Stimulated activated naive CD8-positive, alpha-beta T cell treated with anti-CD3 and anti-CD28 coated beads, Interleukin-15, Interleukin-2, amounts not matched to agents 100 U/mL and 50 U/mL, for 24 hours (primary cell): ENCODE data around the gene GOLGA6A.
"Not testable (repeated sequence)": the region's sequence is repeated elsewhere in the genome, so short reads cannot be mapped to it uniquely, and the experiment has no call there.

Source experiments
- ATAC-seq: fragments of 150-1000 bp; cut with Tn5 transposase; one replicate; pipeline ENCODE4 v1.10.0; 2021
- DNase-seq: peaks from one replicate; pipeline ENCODE4 v3.0.0; 2021

GOLGA6A gene

DNA sequence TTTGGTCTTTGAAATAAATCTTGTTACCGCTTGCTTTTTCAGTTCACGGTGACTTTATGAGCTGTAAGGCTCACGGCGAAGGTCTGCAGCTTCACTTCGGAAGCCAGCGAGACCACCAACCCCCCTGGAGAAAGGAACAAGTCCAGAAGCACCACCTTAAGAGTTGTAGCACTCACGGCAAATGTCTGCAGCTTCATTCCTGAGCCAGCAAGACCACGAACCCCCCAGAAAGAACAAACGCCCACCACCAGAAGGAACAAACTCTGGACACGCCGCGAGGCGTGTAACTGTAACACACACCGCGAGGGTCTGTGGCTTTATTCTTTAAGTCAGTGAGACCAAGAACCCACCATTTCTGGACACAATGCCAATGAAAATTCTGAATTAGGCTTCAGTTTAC lies 28.8 kb downstream of the GOLGA6A start:
- ATAC-seq: no peak
- no peak for DNase-seq

DNA sequence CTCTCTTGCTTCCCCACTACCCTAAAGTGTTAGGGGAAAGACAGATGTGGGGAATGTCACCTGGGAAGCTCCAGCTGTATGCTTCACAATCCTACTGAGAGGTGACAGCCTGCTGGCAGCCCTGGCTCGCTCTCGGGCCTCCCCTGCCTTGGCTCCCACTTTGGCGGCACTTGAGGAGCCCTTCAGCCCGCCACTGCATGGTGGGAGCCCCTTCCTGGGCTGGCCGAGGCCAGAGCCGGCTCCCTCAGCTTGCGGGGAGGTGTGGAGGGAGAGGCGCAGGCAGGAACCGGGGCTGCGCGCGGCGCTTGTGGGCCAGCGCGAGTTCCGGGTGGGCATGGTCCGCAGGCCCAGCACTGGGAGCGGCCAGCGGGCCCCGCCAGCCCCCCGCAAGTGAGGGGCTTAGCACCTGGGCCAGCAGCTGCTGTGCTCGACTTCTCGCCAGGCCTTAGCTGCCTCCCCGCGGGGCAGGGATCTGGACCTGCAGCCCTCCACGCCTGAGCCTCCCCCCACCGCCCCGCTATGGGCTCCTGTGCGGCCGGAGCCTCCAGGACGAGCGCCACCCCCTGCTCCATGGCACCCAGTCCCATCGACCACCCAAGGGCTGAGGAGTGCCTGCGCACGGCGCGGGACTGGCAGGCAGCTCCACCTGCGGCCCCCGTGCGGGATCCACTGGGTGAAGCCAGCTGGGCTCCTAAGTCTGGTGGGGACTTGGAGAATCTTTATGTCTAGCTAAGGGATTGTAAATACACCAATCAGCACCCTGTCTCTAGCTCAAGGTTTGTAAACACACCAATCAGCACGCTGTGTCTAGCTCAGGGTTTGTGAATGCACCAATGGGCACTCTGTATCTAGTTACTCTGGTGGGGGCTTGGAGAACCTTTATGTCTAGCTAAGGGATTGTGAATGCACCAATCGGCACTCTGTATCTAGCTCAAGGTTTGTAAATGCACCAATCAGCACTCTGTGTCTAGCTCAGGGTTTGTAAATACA lies 29.8 kb downstream of the GOLGA6A start:
- DNase-seq, ATAC-seq: not testable (repeated sequence)

DNA sequence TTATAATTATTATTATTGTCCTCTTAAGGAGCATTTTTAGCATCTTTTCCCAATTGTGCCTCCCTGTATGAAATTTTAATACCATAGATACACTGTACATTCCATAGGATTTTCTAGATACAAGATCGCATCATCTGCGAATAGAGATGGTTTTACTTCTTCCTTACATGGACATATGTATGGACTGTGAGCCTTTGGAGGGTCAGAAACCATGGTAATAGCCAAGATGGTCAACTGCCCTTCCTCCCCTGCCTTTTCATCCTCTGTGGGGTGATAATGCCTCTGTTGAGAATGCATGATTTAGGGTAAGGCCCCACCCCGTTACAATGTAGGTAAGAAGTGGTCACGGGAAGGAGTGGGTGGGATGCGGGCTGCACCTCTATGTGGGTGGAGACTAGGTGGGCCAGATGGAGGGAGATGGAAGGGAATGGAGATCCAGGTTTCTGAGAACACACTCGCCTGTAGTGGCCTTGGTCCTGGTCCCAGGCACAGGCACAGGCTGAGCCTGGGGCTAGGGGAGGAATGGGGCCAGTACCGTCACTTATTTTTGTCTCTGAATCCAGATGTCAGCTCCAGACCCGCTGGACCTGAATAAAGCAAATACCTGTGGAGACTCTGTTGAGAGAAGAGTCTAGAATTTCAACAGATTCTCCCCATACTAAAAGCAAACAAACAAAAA lies 31.7 kb downstream of the GOLGA6A start:
- no peak for DNase-seq
- no peak for ATAC-seq

DNA sequence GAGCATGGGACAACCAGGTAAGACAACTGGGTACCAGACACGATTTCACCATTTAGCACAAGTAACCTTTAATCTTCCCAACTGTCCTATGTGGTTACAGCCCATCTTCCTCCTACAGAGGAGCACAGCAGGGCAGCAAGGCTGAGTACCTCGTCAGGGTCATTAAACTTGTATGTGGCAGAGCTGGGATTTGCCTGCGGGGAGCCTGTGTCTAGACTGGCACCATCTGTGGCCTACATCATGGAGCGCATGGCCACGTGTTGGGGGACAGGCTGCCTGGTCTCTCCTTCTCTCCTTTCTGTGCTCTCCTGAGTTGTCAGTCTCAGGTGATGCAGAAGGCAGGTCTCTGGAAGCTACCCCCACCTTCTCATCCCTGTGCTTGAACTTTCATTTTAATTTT lies 32.2 kb downstream of the GOLGA6A start:
- no peak for ATAC-seq
- no peak for DNase-seq

DNA sequence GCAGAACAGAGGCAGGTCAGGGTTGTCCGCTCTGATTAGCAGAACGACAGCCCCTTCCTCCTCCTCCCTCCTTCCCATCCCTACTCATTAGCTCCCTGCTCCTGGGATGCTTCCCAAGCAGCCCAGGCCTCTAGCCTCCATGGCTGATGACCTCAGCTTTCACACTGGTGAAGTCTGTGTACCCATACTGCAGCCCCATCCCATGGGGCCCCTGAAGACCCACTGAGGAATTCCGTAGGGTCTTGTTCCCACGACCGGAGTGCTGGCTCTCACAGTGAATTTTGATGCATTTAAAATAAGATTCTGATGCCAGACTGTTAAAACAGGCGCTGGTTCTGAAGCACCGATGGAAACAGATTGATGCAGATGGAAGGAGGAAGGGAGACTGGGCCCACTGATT lies 36.1 kb downstream of the GOLGA6A start:
- DNase-seq (no peak), ATAC-seq (no peak)

DNA sequence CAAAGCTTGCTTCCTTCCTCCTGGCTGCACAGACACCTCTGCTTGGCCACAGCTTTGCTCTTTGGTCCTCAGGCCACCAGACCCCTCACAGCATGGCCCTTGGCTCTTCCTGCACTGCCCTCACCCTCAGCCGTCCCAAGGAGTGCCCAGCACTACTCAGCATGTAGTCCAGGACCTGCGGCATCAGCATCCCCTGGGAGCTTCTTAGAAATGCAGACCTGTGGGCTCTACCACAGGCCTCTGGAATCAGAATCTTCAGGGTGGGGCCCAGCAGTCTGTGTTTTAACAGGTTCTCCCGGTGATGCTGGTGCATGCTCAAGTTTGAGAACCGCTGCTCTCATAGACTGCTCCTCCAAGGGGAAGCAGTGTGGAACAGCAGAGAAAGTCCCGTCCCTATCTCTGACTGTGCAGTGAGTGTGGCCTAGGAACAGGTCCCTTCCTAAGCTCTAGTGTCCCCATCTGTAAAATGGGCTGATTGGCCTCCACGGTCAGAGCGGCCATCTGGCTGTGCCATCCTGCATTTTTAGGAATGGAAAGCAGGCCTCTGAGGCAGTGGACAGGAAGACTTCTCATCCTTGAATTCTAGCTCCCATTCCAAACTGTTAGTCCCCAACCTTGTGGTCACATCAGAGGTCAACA lies 36.6 kb downstream of the GOLGA6A start:
- DNase-seq: no peak
- no peak for ATAC-seq

DNA sequence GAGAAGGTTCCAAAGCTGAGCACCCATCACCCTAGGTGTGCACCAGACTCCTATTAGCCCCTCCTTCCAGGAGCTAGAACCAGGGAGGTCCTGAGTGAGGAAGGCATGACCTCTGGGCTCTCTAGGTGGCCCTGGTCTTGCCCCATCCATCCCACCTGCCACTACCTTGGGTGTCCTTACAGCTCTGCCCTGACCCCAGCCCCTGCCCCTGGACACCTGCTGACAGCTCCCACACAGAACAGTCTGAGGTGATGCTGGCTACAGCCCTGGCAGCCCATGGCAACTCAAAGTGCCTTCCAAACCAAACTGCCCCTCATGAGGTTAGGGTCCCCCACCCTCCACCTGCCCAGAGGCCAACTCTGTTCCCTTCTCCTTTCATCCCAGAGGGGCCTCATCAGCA lies 37.2 kb downstream of the GOLGA6A start:
- no peak for ATAC-seq
- no peak for DNase-seq

DNA sequence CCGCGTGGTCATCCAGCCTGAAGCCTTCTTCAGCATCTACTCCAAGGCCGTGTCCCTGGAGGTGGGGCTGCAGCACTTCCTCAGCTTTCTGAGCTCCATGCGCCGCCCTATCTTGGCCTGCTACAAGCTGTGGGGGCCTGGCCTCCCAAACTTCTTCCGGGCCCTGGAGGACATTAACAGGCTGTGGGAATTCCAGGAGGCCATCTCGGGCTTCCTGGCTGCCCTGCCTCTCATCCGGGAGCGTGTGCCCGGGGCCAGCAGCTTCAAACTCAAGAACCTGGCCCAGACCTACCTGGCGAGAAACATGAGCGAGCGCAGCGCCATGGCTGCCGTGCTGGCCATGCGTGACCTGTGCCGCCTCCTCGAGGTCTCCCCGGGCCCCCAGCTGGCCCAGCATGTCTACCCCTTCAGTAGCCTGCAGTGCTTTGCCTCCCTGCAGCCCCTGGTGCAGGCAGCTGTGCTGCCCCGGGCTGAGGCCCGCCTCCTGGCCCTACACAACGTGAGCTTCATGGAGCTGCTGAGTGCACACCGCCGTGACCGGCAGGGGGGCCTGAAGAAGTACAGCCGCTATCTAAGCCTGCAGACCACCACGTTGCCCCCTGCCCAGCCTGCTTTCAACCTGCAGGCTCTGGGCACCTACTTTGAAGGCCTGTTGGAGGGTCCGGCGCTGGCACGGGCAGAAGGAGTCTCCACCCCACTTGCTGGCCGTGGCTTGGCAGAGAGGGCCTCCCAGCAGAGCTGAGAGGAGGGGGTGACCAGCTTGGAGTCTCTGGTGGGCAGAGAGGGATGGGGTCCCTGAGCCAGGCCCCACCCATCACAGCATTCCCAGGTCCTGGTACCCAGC lies 37.9 kb downstream of the GOLGA6A start:
- ATAC-seq: no peak
- no peak for DNase-seq

DNA sequence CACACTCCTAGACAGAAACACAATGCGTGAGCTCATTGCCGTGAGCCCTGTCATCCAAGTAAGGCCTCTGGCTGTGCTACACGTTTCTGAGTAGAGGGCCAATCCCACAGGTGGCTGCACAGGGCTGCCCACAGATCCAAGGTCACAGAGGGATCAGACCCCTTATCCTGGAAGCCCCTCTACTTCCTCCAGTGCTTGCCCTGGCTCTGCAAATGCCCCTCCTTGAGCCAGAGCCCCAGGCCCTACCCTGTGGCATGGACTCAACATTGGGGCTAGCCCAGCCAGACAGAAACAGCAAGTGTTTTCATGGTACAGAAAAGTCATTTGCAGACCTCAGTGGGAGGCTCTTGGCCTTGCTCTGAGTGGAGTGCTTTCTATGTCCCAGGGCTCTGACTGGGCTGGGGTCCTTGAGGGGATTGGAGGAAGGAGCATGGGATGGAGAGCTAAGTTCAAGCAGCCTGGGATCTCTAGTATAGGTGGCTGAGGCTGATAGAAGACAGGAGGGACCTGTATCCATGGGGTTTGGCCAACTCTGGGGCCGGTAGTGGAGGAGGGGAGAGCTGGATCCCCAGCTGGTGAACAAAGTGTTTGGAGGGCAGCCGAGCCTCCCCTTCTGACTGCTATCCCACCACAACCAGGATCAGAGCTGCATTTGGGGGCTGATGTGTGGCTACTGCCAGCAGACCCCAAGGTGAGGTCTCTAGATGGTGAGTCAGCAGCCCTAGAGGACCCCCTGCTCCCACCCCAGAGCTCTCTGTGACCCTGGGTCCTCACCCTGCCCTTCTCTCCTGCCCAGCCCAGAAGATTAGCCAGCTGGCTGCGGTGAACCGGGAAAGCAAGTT lies 38.7 kb downstream of the GOLGA6A start:
- no peak for DNase-seq
- no peak for ATAC-seq

DNA sequence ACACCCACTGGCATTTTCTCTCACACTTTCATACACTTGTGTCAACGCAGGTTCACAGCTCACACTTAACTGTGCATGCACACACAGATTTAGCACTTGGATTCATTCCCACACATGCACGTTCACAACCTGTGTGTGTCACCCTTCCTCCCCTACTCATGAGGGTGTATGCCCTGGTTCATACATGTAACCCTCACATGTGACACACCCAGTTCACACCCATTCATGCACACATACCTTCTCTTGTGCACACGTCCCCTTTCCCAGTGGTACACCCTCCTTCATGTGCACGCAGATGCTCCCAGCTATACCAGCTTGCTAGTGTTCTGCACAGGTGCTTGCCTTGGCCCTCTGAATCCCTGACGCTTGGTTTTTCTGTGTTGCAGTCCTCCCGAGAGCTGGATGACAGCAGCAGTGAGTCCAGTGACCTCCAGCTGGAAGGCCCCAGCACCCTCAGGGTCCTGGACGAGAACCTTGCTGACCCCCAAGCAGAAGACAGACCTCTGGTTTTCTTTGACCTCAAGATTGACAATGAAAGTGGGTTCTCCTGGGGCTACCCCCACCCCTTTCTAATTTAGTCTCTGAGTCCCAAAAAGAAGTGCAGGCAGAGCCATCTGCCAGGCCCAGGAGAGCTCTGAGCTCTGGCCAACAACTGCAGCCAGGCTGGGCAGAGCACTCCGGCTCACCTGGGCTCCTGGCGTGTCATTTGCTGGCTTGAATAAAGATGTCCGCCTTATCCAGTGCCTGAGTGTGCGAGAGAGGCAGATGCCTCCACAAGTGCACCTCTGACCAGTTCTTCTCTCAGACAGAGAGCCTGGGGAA lies 39.5 kb downstream of the GOLGA6A start:
- no peak for DNase-seq
- ATAC-seq: no peak

DNA sequence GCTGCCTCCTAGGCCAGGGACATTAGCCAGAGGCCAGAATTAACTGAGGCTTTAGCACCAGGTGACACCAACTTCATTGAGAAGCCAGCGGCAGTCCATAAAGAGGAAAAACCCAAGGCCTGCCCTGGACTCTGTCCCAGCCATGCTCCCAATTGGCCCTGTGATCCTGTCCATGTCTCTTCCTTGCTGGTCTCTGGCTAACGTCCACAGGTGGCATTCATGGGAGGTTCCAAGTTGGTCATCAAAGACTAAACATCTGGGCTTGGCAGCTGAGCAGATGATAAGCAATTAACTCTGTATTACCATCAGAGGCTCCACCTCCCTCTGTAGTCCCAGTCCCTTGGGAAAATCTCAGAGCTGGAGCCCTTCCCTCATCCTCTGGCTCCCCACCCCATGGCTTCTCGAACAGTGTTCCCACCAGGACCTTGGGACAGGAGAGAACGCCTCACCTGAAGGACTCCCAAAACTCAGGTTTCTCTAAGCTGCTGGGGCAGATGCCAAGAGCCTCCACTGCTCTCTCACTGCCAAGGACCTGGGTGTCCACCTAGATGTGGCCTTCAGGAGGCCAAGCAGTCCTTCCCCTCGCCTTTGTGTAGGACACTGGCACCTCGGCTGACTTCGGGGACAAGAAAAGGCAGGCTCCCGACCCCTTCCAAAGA lies 40.4 kb downstream of the GOLGA6A start:
- DNase-seq (no peak), ATAC-seq (no peak)

DNA sequence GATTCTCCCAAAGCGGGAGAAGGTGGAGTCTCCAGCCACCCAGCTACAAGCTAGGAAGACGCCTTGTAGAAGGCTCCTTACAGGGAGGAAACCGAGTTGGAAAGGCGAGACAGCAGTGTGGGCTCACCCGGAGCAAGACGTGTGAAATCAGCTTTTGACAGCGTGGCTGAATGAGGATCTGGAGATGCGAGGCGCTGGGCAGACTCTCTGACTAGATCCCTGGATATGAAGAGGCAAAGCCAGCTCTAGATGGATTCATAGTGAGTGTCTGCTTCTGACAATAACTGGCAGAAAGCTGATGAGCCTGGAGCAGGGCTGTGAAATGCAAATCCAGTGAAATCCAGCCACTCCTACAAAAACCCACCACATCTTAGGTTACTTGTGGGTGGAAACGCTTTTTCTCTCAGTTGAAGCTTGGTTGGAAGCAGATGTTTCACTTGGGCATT lies 41.0 kb downstream of the GOLGA6A start:
- ATAC-seq (no peak), DNase-seq (no peak)

DNA sequence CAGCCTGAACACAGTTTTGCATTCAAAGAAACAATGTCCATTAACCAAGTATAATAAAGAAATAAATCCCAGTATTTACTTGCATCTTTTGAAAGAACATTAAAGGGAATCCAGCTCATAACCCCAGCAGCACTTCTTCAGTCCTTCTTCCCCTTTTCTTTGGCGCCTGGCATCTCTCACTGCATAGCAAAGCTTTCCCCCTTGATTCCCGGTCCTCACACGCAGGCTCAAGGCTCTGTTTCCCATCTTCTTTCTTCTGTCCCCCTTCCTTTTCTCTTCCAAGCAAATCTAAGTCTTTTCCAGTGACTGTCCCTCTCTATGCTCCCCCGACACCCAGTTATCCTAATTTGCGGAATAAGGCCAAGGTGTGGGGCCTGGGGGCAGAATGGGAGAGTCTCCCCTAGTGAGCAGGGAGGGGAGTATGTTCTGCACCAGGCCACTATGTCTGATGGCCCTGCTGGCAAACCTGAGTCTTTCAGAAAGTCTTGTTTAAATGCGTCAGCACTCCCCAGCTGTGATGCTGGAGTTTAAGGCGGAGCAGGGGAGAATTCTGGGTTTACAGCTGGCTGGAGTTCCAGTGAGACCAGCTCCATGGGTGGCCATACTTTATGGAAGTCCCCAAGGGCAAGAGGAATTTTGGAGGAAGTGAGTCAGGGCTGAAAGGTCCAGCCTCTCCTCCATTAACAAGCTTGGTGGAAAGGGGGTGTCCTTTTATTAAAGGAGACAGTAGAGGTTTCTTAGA lies 42.1 kb downstream of the GOLGA6A start:
- DNase-seq: no peak
- ATAC-seq: no peak

DNA sequence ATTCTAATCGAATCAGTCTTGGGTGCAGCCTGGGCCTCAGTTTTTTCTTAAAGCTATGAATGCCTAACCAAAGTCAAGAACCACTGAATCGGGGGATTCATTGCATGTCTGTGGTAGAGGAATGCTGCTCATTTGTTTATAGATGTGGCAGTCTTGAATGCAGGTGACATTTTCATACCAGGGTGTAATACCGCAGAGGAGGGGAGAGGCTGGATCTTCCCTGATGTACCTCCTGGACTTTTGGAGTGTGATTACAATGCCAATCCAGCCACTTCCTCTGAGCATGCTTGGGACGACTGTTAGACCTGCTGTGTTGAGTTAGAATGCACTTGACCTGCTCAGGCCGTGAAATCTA lies 42.7 kb downstream of the GOLGA6A start:
- no peak for DNase-seq
- ATAC-seq: no peak

DNA sequence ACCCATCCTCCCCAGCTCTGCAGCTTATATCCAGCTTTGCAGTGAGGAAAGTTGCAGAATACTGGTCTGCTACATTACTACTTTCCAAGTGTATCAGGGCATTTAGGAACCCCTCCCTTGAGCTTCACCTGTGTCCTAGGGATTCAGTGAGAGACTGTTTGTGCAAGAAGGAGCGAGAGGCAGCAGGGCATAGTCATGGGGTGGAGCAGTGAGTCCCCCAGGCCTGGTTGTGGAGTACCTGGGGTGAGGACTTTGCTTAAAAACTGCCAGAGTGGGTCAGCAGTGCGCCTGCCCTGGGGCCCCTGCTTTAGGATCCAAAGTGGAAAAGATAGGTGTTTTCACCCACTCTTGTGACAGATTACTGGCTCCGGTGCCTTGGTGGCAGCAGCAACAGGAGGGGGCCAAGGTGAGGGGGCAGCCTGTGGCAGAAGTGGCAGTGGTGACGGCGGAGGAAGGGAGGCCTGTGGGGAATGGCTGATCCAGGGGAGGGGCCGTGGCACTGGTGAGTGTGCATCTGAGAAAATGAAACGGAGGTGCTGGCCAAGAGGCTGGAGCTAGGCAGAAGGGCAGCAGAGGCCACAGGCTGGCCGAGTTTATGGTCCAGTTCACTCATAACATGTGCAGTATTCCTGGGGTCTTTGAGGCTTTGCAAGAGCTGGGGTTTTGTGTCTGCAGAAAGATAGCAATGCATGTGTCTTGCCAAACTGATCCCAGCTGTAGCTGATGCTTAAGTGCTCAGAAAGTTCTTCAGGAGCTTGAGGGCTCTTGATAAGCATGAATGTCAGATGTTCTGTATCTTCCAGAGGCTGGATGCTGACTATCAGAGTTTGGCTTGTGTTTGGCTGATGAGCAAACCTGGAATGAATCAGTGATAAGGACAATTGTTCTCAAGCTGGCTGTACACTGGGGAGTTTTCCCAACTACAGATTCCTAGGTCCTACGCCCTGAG lies 43.4 kb downstream of the GOLGA6A start:
- ATAC-seq: no peak
- DNase-seq: no peak

DNA sequence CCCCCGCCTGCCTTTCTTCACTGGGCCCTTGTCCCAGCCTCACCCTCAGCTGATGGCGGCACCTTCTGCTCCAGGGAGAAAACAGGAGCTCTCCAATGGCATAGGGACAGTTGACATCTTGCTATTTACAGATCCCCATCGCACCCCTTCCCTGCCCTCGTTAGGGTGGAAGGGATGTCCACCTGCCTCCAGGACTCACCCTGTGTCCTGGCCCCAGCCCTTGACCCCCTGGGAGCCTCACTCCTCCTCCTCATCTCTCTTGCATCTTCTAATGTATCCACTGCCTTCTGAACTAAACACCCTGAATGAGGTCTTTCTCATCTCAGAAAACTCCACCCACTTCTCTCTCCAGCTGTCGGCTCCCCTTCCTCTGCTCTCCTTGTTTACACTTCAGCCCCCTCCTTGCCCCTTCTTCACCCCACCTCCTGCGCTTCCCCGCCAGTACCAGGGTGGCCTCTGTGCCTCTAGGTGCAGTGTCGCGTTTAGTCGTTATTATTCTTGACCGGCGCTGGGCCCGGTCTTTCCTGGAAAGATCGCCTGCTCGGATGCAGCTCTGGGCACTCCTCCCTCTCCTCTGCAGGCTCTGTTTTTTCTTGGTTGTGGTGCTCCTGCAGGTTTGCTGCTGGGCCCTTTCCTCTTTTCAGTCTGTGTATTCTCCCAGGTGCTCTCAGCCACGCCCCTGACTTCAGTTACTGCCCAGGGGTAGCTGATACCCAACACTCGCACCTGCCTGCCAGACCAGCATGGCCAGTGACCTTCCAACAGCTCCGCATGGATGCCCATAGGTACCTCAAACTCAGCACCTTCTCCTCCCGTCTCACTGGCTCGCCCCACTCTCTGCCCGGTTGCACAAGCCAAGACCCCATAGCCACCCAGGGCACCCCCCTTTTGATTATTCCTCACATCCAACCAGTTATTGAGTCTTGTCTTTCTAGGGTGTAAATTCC lies 44.9 kb downstream of the GOLGA6A start:
- DNase-seq (no peak), ATAC-seq (no peak)
